GM12878 (cell line): Measurements from ENCODE around the gene HELZ. TPM values are rescaled to one million over a fixed set of nuclear protein-coding genes. Genes with fewer than 3 reads are reported as not detected.
"Not testable (repeated sequence)": the region's sequence is repeated elsewhere in the genome, so short reads cannot be mapped to it uniquely, and the experiment has no call there.

Experiments
- ATAC-seq: fragments of 200-7000 bp; cut with Tn5 transposase; 3 replicates; pipeline ENCODE4 v1.9.1; 2020; ENCODE audit warnings: mild to moderate bottlenecking, moderate library complexity
- BruUV-seq: library from RNA; stranded (reverse); fragments of 400-500 nt; replicated peaks from 2 replicates; lab custom pipeline; 2021; lab: Mats Ljungman, UMichigan
- CTCF ChIA-PET: fragments of 300-600 bp; sonication (Branson Sonifier 250); formaldehyde crosslinking; extraction: SDS; loops from one replicate; lab custom pipeline; 2021; ENCODE audit warnings: inconsistent platforms; lab: Yijun Ruan, JAX
- POLR2A ChIA-PET: fragments of 350-600 bp; formaldehyde crosslinking; extraction: SDS; loops from one replicate; lab custom pipeline; 2021; ENCODE audit warnings: inconsistent platforms; lab: Charles Lee
- RAD21 ChIA-PET: fragments of 300-600 bp; sonication (Branson Sonifier 250); formaldehyde crosslinking; loops from one replicate; lab custom pipeline; 2023; ENCODE audit warnings: antibody characterized with exemption; ENCODE audit not compliant: unreplicated experiment; lab: Charles Lee
- SMC1A ChIA-PET: fragments of 300-600 bp; sonication (Branson Sonifier 250); formaldehyde crosslinking; loops from one replicate; lab custom pipeline; 2023; ENCODE audit not compliant: unreplicated experiment, uncharacterized antibody; lab: Charles Lee
- DNase-seq: peaks from one replicate; pipeline ENCODE4 v3.0.0-alpha.2; 2011; ENCODE audit warnings: low read depth, low spot score
- FAIRE-seq: peaks from 3 replicates; lab custom pipeline; 2011; peaks lifted over from hg19 to GRCh38; lab: Jason Lieb, UNC
- H2AFZ ChIP-seq: 2 replicates; pipeline ENCODE4 v1.6.0; 2011; ENCODE audit warnings: low read depth, low read length, control low read depth; ENCODE audit not compliant: control insufficient read depth
- H3K27ac ChIP-seq: 2 replicates; pipeline ENCODE4 v1.5.1; 2011; ENCODE audit warnings: control low read depth; ENCODE audit not compliant: control insufficient read depth, insufficient read depth
- H3K27me3 ChIP-seq, 2 experiments: replicated peaks in 1 of 2; 2 replicates each; pipeline versions ENCODE4 v1.6.0 to v1.6.1; 2011; ENCODE audit warnings: low read length in 1 of 2; ENCODE audit not compliant: control insufficient read depth in 2 of 2, insufficient read depth in 2 of 2
- H3K36me3 ChIP-seq, 2 experiments: 2 replicates each; pipeline ENCODE4 v1.5.1; 2011; ENCODE audit warnings: low read length in 1 of 2; ENCODE audit not compliant: control insufficient read depth in 2 of 2, insufficient read depth in 2 of 2
- H3K4me1 ChIP-seq: 2 replicates; pipeline ENCODE4 v1.6.1; 2011; ENCODE audit warnings: mild to moderate bottlenecking, low read length, moderate library complexity, mixed read lengths; ENCODE audit not compliant: control insufficient read depth, insufficient read depth
- H3K4me2 ChIP-seq: 2 replicates; pipeline ENCODE4 v1.6.0; 2011; ENCODE audit warnings: control low read depth; ENCODE audit not compliant: control insufficient read depth, insufficient read depth
- H3K4me3 ChIP-seq: fragments of 200-600 bp; sonication (generic); 2 replicates; pipeline ENCODE4 v1.5.1; 2016
- H3K79me2 ChIP-seq: 2 replicates; pipeline ENCODE4 v1.6.0; 2011; ENCODE audit warnings: low read length; ENCODE audit not compliant: control insufficient read depth, insufficient read depth
- H3K9ac ChIP-seq: 2 replicates; pipeline ENCODE4 v1.8.0; 2011; ENCODE audit warnings: low read length, control low read depth, mixed read lengths; ENCODE audit not compliant: control insufficient read depth, insufficient read depth
- H3K9me3 ChIP-seq: replicated peaks from 3 replicates; pipeline ENCODE4 v1.5.1; 2011; ENCODE audit warnings: mild to moderate bottlenecking, low read length; ENCODE audit not compliant: control insufficient read depth, insufficient read depth
- H4K20me1 ChIP-seq: 2 replicates; pipeline ENCODE4 v1.6.0; 2011; ENCODE audit not compliant: control insufficient read depth, insufficient read depth
- CREB1 ChIP-seq: IDR thresholded peaks from 2 replicates; pipeline ENCODE4 v1.6.1; 2012; ENCODE audit warnings: low read depth, mild to moderate bottlenecking, inconsistent platforms
- EP300 ChIP-seq, 2 experiments: fragments of 150-350 bp in 1 of 2; IDR thresholded peaks; 2 replicates each; pipeline ENCODE4 v1.6.1; 2011 to 2012; ENCODE audit warnings: low read depth in 2 of 2, low read length in 2 of 2, borderline replicate concordance in 1 of 2, improper control_type of control experiment in 1 of 2, inconsistent platforms in 1 of 2; ENCODE audit not compliant: control insufficient read depth in 1 of 2
- FOS ChIP-seq: IDR thresholded peaks from 3 replicates; pipeline ENCODE4 v1.6.1; 2011; ENCODE audit warnings: borderline replicate concordance; ENCODE audit not compliant: insufficient read length; ENCODE audit errors: extremely low read depth
- NBN ChIP-seq: fragments of 450-650 bp; IDR thresholded peaks from 2 replicates; pipeline ENCODE4 v1.6.1; 2016
- NFIC ChIP-seq: IDR thresholded peaks from 2 replicates; pipeline ENCODE4 v1.6.1; 2012; ENCODE audit warnings: low read depth, mild to moderate bottlenecking, inconsistent platforms, low read length, moderate library complexity
- POLR2AphosphoS5 ChIP-seq: IDR thresholded peaks from 2 replicates; pipeline ENCODE4 v1.6.1; 2011; ENCODE audit warnings: mild to moderate bottlenecking, low read length, inconsistent platforms
- POU2F2 ChIP-seq: IDR thresholded peaks from 3 replicates; pipeline ENCODE4 v1.6.1; 2011; ENCODE audit warnings: low read depth, mild to moderate bottlenecking, low read length, borderline replicate concordance
- ZNF24 ChIP-seq: fragments of 450-650 bp; IDR thresholded peaks from 2 replicates; pipeline ENCODE4 v1.6.1; 2017; ENCODE audit warnings: antibody characterized with exemption, mild to moderate bottlenecking
- ZNF274 ChIP-seq: IDR thresholded peaks from one replicate; pipeline ENCODE4 v1.8.0; 2011; ENCODE audit not compliant: insufficient read length, insufficient read depth
- WGBS: methylation state at CpG from one replicate; pipeline ENCODE4 v1.1.6; 2016; ENCODE audit warnings: low lambda C conversion rate; ENCODE audit not compliant: insufficient replicate concordance, insufficient coverage; ENCODE audit errors: missing lambda C conversion rate; 5-methylcytosine and 5-hydroxymethylcytosine counted together
- in situ Hi-C: fragments of 300-500 bp; cut with MboI; formaldehyde crosslinking; loops from 9 replicates; pipeline ENCODE4 v1.14.3; 2018; ENCODE audit warnings: mixed read lengths
- intact Hi-C: fragments of 100-400 bp; cut with micrococcal nuclease; formaldehyde crosslinking; loops from one replicate; pipeline ENCODE4 v1.14.2; 2022; ENCODE audit not compliant: unreplicated experiment
- polyA plus RNA-seq, 11 experiments: library from polyadenylated mRNA; depleted of rRNA in 4 of 11; unstranded in 6 of 11; stranded (reverse) in 5 of 11; fragments of >200 nt; fragmentation: Nextera tagmentation in 4 of 11; fragmentation: Illumina TruSeq in 1 of 11; extraction: Ambion mirVana in 4 of 11; extraction: Trizol in 1 of 11; gene quantifications; 1 replicate in 1 of 11; 2 replicates in 10 of 11; pipeline versions ENCODE4 v1.2.1 to v1.2.3, GENCODE V29; 2011 to 2016; ENCODE audit warnings: inconsistent platforms in 2 of 11, missing spikeins in 2 of 11, low read depth in 1 of 11
- total RNA-seq, 4 experiments: library from RNA; depleted of rRNA in 3 of 4; stranded (reverse); fragments of >200 nt in 3 of 4; fragmentation: Illumina TruSeq in 1 of 4; extraction: Trizol in 1 of 4; gene quantifications; 2 replicates each; pipeline versions ENCODE4 v1.2.1 to v1.2.3, GENCODE V29; 2013 to 2021
- TF ChIP-seq, protein P1 (sequence below): fragments of 450-650 bp; IDR thresholded peaks from 2 replicates; pipeline ENCODE4 v1.6.1; 2018; ENCODE audit warnings: borderline replicate concordance, mild to moderate bottlenecking; ENCODE audit not compliant: partially characterized antibody
- TF ChIP-seq, protein P2 (sequence below): IDR thresholded peaks from 2 replicates; pipeline ENCODE4 v1.6.1; 2012; ENCODE audit warnings: low read length, inconsistent platforms
- TF ChIP-seq, protein P3 (sequence below): IDR thresholded peaks from 2 replicates; pipeline ENCODE4 v1.6.1; 2011; ENCODE audit warnings: low read depth, mild to moderate bottlenecking, low read length, moderate library complexity, borderline replicate concordance; ENCODE audit errors: extremely low read depth

Gene HELZ
- total and polyA plus RNA-seq, 10 of the 15 experiments (the other 5 are each of a cell fraction or from before 2014, with no cell fraction given) = 1.5 to 36.8 (median 19.1) TPM

DNA sequence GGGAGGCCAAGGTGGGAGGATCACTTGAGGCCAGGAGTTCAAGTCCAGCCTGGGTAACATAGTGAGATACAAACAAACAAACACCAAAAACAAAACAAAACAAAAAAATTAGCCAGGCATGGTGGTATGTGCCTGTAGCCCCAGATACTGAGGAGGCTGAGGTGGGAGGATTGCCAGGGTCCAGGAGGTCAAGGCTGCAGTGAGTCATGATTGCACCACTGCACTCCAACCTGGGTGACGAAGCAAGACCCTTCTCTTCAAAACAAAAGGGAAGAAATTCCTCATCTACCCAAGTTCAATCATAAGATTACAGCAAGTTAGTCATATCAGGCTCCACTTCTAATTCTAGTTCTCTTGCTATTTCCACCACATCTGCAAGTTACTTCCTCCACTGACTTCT is 149.7 kb downstream of the HELZ start:
- 29% methylated on average over 1 of the region's 1 CpG for WGBS
- POLR2A ChIA-PET, H4K20me1 ChIP-seq, H3K27ac ChIP-seq, H3K79me2 ChIP-seq, SMC1A ChIA-PET, H3K9me3 ChIP-seq, H2AFZ ChIP-seq: not testable (repeated sequence)
- TF ChIP-seq, protein P1, sequence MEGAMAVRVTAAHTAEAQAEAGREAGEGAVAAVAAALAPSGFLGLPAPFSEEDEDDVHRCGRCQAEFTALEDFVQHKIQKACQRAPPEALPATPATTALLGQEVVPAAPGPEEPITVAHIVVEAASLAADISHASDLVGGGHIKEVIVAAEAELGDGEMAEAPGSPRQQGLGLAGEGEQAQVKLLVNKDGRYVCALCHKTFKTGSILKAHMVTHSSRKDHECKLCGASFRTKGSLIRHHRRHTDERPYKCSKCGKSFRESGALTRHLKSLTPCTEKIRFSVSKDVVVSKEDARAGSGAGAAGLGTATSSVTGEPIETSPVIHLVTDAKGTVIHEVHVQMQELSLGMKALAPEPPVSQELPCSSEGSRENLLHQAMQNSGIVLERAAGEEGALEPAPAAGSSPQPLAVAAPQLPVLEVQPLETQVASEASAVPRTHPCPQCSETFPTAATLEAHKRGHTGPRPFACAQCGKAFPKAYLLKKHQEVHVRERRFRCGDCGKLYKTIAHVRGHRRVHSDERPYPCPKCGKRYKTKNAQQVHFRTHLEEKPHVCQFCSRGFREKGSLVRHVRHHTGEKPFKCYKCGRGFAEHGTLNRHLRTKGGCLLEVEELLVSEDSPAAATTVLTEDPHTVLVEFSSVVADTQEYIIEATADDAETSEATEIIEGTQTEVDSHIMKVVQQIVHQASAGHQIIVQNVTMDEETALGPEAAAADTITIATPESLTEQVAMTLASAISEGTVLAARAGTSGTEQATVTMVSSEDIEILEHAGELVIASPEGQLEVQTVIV = peak; percentile 25
- TF ChIP-seq, all 136 proteins: peak for 1; not testable (repeated sequence) for 135
- ATAC-seq, H3K27me3 ChIP-seq, H3K9ac ChIP-seq, BruUV-seq, H3K4me2 ChIP-seq, H3K4me1 ChIP-seq, intact Hi-C loops, FAIRE-seq, RAD21 ChIA-PET, H3K4me3 ChIP-seq, in situ Hi-C loops, CTCF ChIA-PET, H3K36me3 ChIP-seq, DNase-seq: not testable (repeated sequence)

DNA sequence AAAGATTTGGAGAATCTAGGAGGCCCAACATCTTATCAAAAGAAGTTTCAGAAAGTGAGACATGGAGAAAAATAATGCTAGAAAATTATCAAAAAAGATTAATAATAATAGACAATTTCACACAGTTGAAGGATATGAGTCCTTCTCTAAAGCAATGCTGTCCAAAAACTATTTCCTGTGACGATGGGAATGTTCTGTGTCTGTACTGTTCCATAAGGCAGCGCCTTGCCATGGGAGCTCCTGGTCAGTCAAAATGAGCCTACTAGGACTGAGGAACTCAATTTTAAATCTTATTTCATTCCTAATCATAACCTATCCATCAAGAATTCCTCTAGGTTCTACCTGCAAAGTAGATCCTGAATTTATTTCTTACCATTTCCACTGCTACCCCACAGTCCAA is 151.6 kb downstream of the HELZ start:
- FAIRE-seq = no peak
- intact Hi-C loops = no loop called here
- ChIA-PET SMC1A (no interaction called here), CTCF (interaction anchor here (1.6 kb wide), 1 partner anchor 12 kb away, joined by 3 read pairs; no protein-coding TSS in a partner anchor), POLR2A (no interaction called here), RAD21 (no interaction called here)
- Histone ChIP-seq H3K79me2 (no peaks in the 10 kb centered on the region), H3K9me3 (no peaks in the 10 kb centered on the region), H3K9ac (no peak overlapping the region), H2AFZ (no peak overlapping the region), H4K20me1 (no peaks in the 10 kb centered on the region), H3K27me3 (no peaks in the 10 kb centered on the region), H3K4me2 (no peak overlapping the region), H3K36me3 (no peaks in the 10 kb centered on the region; a peak in 2 of 4 replicates), H3K4me1 (no peaks in the 10 kb centered on the region), H3K4me3 (no peak overlapping the region), H3K27ac (no peak overlapping the region)
- no peak for ATAC-seq
- no peak for DNase-seq
- no TSS peak for BruUV-seq
- 98% methylated on average over 2 of the region's 2 CpGs for WGBS
- in situ Hi-C loops = no loop called here
- no peak for TF ChIP-seq NBN
- TF ChIP-seq NFIC = no peak
- TF ChIP-seq, protein P2, sequence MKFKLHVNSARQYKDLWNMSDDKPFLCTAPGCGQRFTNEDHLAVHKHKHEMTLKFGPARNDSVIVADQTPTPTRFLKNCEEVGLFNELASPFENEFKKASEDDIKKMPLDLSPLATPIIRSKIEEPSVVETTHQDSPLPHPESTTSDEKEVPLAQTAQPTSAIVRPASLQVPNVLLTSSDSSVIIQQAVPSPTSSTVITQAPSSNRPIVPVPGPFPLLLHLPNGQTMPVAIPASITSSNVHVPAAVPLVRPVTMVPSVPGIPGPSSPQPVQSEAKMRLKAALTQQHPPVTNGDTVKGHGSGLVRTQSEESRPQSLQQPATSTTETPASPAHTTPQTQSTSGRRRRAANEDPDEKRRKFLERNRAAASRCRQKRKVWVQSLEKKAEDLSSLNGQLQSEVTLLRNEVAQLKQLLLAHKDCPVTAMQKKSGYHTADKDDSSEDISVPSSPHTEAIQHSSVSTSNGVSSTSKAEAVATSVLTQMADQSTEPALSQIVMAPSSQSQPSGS = no peak
- no peak for TF ChIP-seq EP300 (IDR thresholded peaks at IDR 0.05; ENCODE audit: borderline replicate concordance in 1 of 2, control insufficient read depth in 1 of 2, low read depth in 2 of 2, low read length in 2 of 2)
- no peak for TF ChIP-seq ZNF274
- TF ChIP-seq POU2F2 = no peak
- TF ChIP-seq CREB1 = no peak
- TF ChIP-seq ZNF24 = no peak
- no peak for TF ChIP-seq FOS
- TF ChIP-seq, protein P3, sequence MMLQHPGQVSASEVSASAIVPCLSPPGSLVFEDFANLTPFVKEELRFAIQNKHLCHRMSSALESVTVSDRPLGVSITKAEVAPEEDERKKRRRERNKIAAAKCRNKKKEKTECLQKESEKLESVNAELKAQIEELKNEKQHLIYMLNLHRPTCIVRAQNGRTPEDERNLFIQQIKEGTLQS = no peak
- TF ChIP-seq POLR2AphosphoS5 = no peak
